Effector CD8-positive, alpha-beta T cell (primary cell): ENCODE data around the gene CARD11.

ENCODE experiments used
- DNase-seq: peaks from one replicate; lab custom pipeline; 2025; lab: John Stamatoyannopoulos, UW

Gene CARD11

GRCh38 chr7:3020416-3020815 is 23.3 kb downstream of the CARD11 start:
- DNase-seq: no peak

DNA sequence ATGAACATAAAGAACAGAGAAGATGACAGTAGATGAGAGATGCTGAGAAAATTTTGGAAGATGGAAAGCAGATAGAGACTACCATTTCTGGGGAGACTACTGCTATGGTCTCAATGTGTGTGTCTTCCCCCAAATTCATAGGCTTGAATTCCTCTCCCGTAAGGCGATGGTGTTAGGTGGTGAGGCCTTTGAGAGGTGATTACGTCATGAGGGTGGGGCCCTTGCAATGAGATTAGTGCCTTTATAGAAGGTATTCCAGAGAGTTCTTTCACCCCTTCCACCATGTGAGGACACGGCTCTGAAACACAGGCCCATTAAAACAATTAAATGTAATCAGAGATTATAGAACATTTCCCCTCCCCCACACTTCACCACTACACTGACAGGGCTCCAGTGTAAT is 23.9 kb downstream of the CARD11 start:
- DNase-seq: no peak

DNA sequence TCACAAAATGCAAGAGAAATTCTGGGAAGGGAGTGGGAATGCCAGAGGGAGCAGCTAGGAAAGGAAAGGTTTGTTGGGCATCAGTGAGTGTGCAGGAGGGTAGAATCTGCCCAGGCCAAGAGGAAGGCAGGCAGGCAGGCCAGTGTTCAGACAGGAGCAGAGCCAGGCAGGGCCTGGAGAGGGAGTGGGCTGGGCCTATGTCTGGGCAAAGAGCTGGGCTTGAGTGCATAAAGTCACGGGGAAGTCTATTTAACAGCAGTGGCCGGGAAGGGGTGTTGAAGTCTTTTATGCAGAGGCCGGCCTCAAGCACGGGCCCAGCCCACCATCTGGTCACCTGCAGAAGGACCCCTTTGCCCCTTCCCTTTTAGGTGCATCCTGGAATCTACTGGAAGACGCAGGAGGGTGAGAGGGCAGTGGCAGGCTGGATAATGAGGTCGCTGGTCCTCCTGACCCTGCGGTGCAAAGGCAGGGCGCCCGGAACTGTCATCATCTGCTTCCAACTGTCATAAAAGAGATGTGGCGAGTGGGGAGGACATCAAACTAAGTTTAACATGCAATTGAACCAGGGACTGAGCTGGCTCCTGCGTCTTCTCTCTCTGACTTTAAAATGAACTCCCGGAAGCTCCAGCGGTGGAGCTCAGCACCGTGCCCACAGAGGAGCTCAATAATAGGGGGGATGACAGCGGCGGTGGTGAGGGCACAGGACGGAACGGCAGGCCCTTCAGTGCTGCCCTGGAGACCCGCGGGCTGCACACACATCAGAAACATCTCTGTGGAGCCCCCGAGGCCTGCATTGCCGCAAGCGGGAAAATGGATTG is 29.5 kb downstream of the CARD11 start:
- DNase-seq: no peak

GRCh38 chr7:3011211-3011852 is 32.3 kb downstream of the CARD11 start:
- no peak for DNase-seq

GRCh38 chr7:3010161-3010560 is 33.5 kb downstream of the CARD11 start:
- DNase-seq: no peak

DNA sequence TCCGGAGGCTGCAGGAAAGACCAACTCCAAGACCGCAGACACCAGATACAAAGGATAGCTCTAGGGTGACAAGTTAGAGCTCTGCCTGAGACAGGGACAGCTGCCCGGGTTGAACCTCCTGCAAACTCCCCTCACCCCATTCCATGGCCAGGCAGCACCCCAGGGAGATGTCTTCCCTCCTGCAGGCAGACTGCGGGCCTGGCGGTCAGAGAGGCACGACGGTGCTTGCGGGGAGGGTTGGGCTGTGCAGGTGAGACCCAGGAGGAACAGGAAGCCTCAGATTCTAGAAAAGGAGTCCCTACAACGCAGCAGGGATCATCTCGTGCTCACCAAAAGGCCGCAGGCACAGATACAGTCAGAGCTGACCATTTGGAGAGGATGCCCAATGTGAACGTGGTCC is 34.6 kb downstream of the CARD11 start:
- no peak for DNase-seq

DNA sequence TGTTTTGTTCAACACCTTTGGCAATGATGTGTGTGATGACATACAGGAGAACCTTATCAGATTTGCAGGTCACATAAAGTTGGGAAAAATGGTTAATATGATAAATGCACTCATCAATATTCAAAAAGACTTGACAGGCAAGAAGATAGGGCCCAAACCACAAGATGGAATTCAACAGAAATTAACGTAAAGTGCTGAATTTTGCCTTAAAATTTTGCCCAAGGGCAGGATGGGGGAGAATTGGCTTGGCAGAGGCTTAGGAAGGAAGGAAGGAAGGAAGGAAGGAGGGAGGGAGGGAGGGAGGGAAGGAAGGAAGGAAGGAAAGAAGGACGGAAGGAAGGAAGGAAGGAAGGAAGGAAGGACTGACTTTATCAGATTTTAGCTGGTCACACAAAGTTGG is 35.3 kb downstream of the CARD11 start:
- no peak for DNase-seq

DNA sequence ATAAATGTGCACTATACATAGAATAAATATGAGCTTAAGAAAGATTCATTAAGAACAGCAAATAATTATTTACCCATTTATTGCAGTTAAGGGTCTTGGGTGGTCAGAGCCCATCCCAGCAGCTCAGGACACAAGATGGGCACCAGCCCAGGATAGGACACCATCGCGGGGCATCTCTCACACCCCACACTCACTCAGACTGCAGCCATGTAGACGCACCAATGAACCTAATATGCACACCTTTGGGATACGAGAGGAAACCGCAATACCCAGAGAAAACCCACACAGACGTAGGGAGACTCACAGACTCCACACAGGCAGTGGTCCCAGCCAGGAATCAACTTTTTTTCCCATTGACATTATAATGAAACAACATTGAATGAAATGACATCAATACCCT is 36.0 kb downstream of the CARD11 start:
- no peak for DNase-seq

GRCh38 chr7:3005257-3005656 is 38.4 kb downstream of the CARD11 start:
- DNase-seq: no peak

- no peak for DNase-seq
Observed at GRCh38 chr7:3003936-3004335, 39.7 kb downstream of the CARD11 start.

DNA sequence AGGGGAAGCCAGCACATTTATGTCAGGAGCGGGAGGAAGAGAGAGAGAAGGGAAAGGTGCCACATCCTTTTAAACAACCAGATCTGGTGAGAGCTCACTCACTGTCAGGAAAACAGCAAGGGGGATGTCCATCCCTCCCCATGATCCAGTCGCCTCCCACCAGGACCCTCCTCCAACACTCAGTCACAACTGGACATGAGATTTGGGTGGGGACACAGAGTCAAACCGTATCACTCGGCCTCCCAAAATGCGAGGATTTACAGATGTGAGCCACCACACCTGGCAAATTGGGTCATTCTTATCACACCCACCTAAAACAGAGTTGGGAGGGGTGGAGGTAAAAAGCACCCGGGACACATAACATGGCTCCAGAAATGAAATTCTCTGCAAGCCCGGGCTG is 41.0 kb downstream of the CARD11 start:
- DNase-seq: no peak

DNA sequence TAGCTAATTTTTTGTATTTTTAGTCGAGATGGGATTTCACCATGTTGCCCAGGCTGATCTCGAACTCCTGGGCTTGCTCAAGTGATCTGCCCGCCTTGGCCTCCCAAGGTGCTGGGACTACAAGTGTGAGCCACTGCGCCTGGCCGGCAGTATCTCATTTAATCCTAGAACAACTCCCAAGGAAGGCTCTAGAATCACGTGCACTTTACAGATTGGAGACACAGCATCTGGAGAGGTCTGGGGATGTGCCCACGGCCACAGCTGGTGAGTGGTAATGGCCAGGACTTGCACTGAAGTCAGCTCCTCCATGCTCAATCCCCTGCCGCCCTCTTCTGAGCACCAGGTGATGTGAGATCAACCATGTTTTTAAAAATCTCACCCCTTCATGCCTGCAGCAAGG is 43.1 kb downstream of the CARD11 start:
- no peak for DNase-seq

DNA sequence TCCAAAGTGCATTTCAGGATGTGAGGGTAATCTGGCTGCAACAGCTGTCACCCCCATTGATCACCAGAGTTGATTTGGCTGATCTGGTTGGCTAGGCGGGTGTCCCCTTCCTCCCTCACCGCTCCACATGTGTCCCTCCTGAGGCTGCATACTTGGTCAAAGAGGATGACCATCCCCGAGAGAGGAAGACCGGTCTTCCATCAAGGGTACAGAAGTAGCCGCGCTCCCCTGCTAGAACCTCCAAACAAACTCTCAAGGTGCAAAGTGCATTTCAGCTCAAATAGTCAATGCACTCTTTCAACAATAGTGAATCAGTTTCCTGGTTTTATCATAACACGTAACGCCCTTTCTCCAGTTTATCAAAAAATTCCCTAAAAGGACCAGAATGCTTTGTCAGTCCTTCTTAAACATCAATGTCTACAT is 44.6 kb downstream of the CARD11 start:
- no peak for DNase-seq

GRCh38 chr7:2997014-2997413 is 46.7 kb downstream of the CARD11 start:
- DNase-seq: no peak

DNA sequence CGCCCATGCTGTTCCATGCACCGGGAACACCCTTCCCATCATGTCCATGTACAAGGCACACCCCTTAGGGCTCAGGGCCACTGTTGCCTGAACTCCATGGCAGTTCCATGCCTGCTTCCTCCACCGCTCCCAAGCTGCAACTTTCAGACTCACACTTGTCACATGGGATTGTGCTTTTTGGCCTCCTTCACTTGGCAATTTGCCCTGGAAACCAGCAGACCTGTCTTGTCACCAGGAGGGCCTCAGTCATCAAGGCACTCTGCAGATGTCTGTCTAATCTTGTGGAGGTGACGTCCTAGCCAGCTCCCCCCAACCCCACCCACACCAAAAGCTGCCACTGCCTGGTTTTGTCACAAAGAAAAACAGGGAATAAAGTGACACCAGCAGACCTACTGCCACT is 47.5 kb downstream of the CARD11 start:
- DNase-seq: no peak

DNA sequence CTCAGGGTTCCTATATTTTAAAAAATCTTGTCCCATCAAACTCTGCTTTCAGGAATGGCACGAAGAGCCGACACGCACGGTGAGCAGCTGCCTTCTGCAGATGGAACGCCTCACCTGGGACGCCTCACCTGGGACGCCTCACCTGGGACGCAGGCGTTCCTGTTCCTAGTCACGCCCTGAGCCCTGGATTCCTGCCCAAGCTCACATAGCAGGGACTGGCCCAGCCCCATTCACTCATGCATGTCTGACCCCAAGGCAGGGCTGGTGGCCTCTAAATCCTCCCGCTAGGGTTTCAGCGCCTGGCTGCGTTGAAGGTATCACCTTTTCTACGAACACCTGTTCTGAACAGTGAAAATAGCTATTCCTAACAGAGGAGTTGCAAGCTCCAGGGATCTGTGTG is 49.8 kb downstream of the CARD11 start:
- DNase-seq: no peak

DNA sequence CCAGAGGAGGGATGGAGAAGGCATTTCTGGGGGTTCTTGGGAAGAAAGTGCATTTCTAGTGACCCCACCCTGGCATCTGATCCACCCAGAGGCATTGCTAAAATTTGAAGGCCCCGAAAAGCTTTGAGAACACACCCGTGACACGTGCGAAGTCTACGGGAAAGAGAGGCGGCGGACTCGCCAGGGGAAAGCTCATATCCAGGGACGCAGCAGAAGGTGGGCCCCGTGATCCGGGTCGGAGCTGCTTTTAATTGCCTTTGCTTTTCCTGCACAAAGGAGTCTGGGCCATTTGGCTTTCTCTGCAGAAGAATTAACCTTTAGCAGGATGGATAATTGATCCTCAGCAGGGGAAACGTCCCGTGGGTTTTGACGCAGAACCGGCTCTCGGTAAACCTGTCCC is 50.3 kb downstream of the CARD11 start:
- no peak for DNase-seq

DNA sequence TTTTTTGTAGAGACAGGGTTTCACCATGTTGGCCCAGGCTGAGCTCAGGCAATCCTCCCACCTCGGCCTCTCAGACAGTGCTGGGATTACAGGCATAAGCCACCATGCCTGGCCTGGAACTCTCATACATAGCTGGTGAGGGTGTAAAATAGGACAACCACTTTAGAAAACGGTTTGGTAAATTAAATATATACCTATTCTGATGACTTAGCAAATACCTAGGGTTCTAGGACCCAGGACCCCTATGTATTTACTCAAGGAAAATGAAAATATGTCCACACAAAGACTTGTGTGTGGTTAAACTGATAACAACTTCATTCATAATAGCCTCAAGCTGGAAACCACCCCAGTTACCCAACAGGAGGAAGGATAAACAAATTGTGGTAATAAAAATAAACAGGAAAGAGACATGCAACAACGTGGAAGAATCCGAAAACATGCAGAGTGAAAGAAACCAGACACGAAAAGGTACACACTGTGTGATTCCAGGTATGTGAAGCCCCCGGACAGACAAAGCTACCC is 52.7 kb downstream of the CARD11 start:
- DNase-seq: no peak

DNA sequence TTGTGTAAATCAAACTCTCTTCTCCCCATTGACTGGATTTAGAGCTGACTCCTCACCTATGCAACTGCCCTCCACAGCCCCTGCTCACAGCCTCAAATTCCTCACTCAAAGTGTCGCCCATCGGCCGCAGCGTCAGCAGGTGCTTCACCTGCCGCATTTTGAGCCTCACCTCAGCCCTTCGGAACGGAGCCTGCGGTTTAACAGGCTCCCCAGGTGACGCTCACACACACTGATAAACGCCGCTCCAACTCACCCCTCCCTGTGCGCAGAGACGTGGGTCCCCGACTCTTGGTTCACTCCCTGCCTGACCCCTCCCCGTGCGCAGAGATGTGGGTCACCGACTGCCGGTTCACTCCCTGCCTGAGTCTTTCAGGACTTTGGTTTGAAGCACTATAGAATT is 57.1 kb downstream of the CARD11 start:
- no peak for DNase-seq

- no peak for DNase-seq
Observed at GRCh38 chr7:2985866-2986265, 57.8 kb downstream of the CARD11 start.

DNA sequence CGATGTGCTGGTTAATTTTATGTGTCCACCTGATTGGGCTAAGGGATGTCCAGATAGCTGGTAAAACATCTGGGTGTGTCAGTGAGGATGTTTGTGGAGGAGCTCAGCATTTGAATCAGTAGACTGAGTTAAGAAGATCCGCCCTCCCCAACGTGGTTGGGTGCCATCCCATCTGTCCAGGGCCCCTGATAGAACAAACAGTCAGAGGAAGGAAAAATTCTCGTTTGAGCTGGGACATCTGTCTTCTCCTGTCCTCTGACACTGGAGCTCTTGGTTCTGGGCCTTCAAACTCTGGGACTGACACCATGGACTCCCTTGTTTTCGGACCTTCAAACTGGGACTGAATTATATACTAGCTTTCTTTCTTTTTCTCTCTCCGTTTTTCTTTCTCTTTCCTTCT is 59.6 kb downstream of the CARD11 start:
- no peak for DNase-seq

DNA sequence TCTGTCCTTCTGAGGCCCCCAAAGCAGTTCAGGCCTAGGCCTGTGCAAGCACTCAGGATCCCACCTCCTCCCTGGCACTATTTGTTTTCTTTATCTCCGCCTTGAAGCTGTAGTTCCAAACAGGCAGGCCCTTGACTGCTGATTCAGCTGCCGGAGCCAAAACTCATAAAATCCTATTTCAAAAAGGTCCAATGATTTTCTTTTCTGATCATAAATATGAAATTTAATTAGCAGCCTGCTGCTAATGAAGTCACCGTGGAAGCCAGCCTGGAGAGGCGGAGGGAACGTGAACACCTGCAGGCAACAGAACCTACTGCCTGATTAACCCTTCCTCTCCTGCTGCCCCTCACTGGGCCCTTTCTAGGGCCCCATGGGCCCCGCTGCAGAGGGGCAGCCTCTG is 60.1 kb downstream of the CARD11 start:
- DNase-seq: no peak

GRCh38 chr7:2982831-2983230 is 60.8 kb downstream of the CARD11 start:
- DNase-seq: peak; percentile 42

GRCh38 chr7:2982401-2982800 is 61.3 kb downstream of the CARD11 start:
- no peak for DNase-seq
